Measurements from ENCODE around the gene RBM41.
"Not testable (repeated sequence)": the region's sequence is repeated elsewhere in the genome, so short reads cannot be mapped to it uniquely, and the experiment has no call there.

Gene RBM41

DNA sequence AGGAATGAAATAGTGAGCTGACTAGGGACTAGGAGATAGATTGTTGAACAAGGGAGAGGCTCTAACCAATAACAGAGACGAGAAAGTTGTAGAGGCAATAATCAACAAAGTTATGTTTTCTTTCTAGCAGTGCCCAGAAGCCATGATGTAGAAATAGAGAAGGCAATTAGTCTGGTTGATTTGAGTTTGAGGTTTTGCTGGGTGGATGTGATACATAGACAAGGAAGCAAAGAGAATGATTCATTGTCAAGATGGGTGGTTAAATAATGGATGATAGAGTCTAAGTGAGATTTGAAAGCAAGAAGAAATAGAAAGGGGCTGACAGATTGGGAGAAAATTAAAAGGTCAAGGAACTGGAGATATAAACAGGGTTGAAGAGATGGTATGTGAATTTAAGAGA, 11.2 kb downstream of the RBM41 start:
- POLR2A ChIA-PET, result no interaction called here
- CTCF ChIA-PET, result no interaction called here
- Histone ChIP-seq H3K27me3 (replicated peaks in 2 of 5; ENCODE audit: control insufficient read depth in 4 of 5, insufficient read depth in 5 of 5, low read length in 4 of 5) (no peaks in the 10 kb centered on the region), H3K36me3 (ENCODE audit: control insufficient read depth in 4 of 4, insufficient read depth in 4 of 4, low read length in 3 of 4) (peaks cover 0 to 24% (median 6%) of the 10 kb centered on the region in 4 experiments), H3K27ac (ENCODE audit: insufficient read depth in 1 of 2, low read depth in 1 of 2, low read length in 2 of 2, poor library complexity in 1 of 2, severe bottlenecking in 2 of 2) (no peak overlapping the region), H3K4me3 (ENCODE audit: control insufficient read depth in 1 of 7, extremely low read depth in 1 of 7, insufficient read depth in 4 of 7, low read depth in 2 of 7, low read length in 6 of 7) (no peak overlapping the region), H3K9me3 (ENCODE audit: control extremely low read depth in 1 of 5, control insufficient read depth in 4 of 5, insufficient read depth in 2 of 5, low read depth in 1 of 5, low read length in 4 of 5) (peaks cover 0 to 3% (median 0%) of the 10 kb centered on the region in 5 experiments), H3K4me1 (ENCODE audit: control extremely low read depth in 1 of 4, control insufficient read depth in 4 of 4, insufficient read depth in 4 of 4, low read length in 3 of 4) (no peaks in the 10 kb centered on the region)
- DNase-seq, result peak in 2 of 3 donors; percentile 9 to 15
- 100% methylated on average over 1 of the region's 1 CpG for WGBS (ENCODE audit: insufficient coverage)

DNA sequence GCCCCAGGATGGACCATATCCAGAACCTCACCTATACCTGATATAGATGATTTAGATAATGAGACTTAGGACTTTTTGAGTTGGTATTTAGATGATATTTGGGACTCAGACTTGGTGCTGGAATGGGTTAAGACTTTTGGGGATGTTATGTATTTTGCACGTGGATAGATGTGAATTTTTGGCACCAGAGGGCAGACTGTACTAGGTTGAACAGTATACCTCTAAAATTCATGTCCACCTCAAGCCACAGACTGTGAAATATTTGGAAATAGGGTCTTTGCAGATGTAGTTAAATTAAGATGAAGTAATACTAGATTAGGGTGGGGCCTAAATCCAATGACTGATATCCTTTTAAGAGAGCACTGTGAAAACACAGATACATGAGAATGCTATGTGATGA, 15.6 kb downstream of the RBM41 start:
- ChIA-PET CTCF (no interaction called here), POLR2A (no interaction called here)
- DNase-seq, result peak in 2 of 3 donors; percentile 4 to 10
- 43% methylated on average over 1 of the region's 1 CpG for WGBS (ENCODE audit: insufficient coverage)
- no peak overlapping the region for H3K27ac ChIP-seq (ENCODE audit: insufficient read depth in 1 of 2, low read depth in 1 of 2, low read length in 2 of 2, poor library complexity in 1 of 2, severe bottlenecking in 2 of 2)
- H3K36me3 ChIP-seq (ENCODE audit: control insufficient read depth in 4 of 4, insufficient read depth in 4 of 4, low read length in 3 of 4), result peaks cover 3 to 14% (median 6%) of the 10 kb centered on the region in 4 experiments
- no peaks in the 10 kb centered on the region for H3K9me3 ChIP-seq (ENCODE audit: control extremely low read depth in 1 of 5, control insufficient read depth in 4 of 5, insufficient read depth in 2 of 5, low read depth in 1 of 5, low read length in 4 of 5)
- H3K4me3 ChIP-seq (ENCODE audit: control insufficient read depth in 1 of 7, extremely low read depth in 1 of 7, insufficient read depth in 4 of 7, low read depth in 2 of 7, low read length in 6 of 7), result no peak overlapping the region
- peaks cover 0 to 3% (median 0%) of the 10 kb centered on the region in 5 experiments for H3K27me3 ChIP-seq (replicated peaks in 2 of 5; ENCODE audit: control insufficient read depth in 4 of 5, insufficient read depth in 5 of 5, low read length in 4 of 5)
- H3K4me1 ChIP-seq (ENCODE audit: control extremely low read depth in 1 of 4, control insufficient read depth in 4 of 4, insufficient read depth in 4 of 4, low read length in 3 of 4), result no peaks in the 10 kb centered on the region

- Histone ChIP-seq H3K4me1 (ENCODE audit: control extremely low read depth in 1 of 4, control insufficient read depth in 4 of 4, insufficient read depth in 4 of 4, low read length in 3 of 4) (no peaks in the 10 kb centered on the region), H3K9me3 (ENCODE audit: control extremely low read depth in 1 of 5, control insufficient read depth in 4 of 5, insufficient read depth in 2 of 5, low read depth in 1 of 5, low read length in 4 of 5) (peaks cover 0 to 11% (median 3%) of the 10 kb centered on the region in 5 experiments)
- CTCF ChIA-PET, result no interaction called here
These were observed 42.5 kb downstream of the RBM41 start for GRCh38 chrX:107076158-107076557.

DNA sequence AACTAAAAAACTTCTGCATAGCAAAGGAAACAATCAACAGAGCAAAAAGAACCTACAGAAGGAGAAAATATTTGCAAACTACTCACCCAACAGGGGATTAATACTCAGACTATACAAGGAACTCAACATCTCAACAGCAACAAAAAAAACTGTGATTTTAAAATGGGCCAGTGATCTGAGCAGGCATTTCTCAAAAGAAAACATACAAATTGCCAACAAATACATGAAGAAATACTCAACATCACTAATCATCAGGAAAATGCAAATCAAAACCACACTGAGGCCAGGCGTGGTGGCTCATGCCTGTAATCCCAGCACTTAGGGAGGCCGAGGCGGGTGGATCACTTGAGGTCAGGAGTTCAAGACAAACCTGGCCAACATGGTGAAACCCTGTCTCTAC, 60.9 kb downstream of the RBM41 start:
- CTCF ChIA-PET; H3K4me1 ChIP-seq (ENCODE audit: control extremely low read depth in 1 of 4, control insufficient read depth in 4 of 4, insufficient read depth in 4 of 4, low read length in 3 of 4); H3K27me3 ChIP-seq (replicated peaks in 2 of 5; ENCODE audit: control insufficient read depth in 4 of 5, insufficient read depth in 5 of 5, low read length in 4 of 5); H3K9me3 ChIP-seq (ENCODE audit: control extremely low read depth in 1 of 5, control insufficient read depth in 4 of 5, insufficient read depth in 2 of 5, low read depth in 1 of 5, low read length in 4 of 5); POLR2A ChIA-PET; H3K27ac ChIP-seq (ENCODE audit: insufficient read depth in 1 of 2, low read depth in 1 of 2, low read length in 2 of 2, poor library complexity in 1 of 2, severe bottlenecking in 2 of 2); DNase-seq; H3K36me3 ChIP-seq (ENCODE audit: control insufficient read depth in 4 of 4, insufficient read depth in 4 of 4, low read length in 3 of 4); H3K4me3 ChIP-seq (ENCODE audit: control insufficient read depth in 1 of 7, extremely low read depth in 1 of 7, insufficient read depth in 4 of 7, low read depth in 2 of 7, low read length in 6 of 7): not testable (repeated sequence)
- 88% methylated on average over 3 of the region's 3 CpGs for WGBS (ENCODE audit: insufficient coverage)

More at GRCh38 chrX:107076158-107076557, 42.5 kb downstream of the RBM41 start:
- H3K4me3 ChIP-seq (ENCODE audit: control insufficient read depth in 1 of 7, extremely low read depth in 1 of 7, insufficient read depth in 4 of 7, low read depth in 2 of 7, low read length in 6 of 7), result no peak overlapping the region
- H3K36me3 ChIP-seq (ENCODE audit: control insufficient read depth in 4 of 4, insufficient read depth in 4 of 4, low read length in 3 of 4), result peaks cover 0 to 4% (median 2%) of the 10 kb centered on the region in 4 experiments
- DNase-seq, result no peak
- no peaks in the 10 kb centered on the region for H3K27me3 ChIP-seq (replicated peaks in 2 of 5; ENCODE audit: control insufficient read depth in 4 of 5, insufficient read depth in 5 of 5, low read length in 4 of 5)
- POLR2A ChIA-PET, result no interaction called here
- no peak overlapping the region for H3K27ac ChIP-seq (ENCODE audit: insufficient read depth in 1 of 2, low read depth in 1 of 2, low read length in 2 of 2, poor library complexity in 1 of 2, severe bottlenecking in 2 of 2)
- WGBS (ENCODE audit: insufficient coverage), result 86% methylated on average over 2 of the region's 6 CpGs

DNA sequence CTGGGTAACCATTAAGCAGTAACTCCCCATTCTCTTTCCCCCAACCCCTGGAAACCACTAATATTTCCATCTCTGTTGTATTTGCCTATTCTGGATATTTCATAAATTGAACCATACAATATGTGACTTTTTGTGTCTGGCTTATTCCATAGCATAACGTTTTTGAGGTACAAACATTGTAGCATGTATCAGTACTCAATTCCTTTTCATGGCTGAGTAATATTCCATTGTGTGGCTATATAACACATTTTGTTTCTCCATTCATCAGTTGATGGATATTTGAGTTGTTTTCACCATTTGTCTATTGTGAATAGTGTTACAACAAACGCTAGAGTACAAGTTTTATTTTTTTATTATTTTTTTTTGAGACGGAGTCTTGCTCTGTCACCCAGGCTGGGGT, 63.6 kb downstream of the RBM41 start:
- H3K27me3 ChIP-seq (replicated peaks in 2 of 5; ENCODE audit: control insufficient read depth in 4 of 5, insufficient read depth in 5 of 5, low read length in 4 of 5), result no peaks in the 10 kb centered on the region
- no peaks in the 10 kb centered on the region for H3K36me3 ChIP-seq (ENCODE audit: control insufficient read depth in 4 of 4, insufficient read depth in 4 of 4, low read length in 3 of 4)
- no peaks in the 10 kb centered on the region for H3K4me1 ChIP-seq (ENCODE audit: control extremely low read depth in 1 of 4, control insufficient read depth in 4 of 4, insufficient read depth in 4 of 4, low read length in 3 of 4)
- H3K4me3 ChIP-seq (ENCODE audit: control insufficient read depth in 1 of 7, extremely low read depth in 1 of 7, insufficient read depth in 4 of 7, low read depth in 2 of 7, low read length in 6 of 7), result no peak overlapping the region
- ChIA-PET POLR2A (no interaction called here), CTCF (no interaction called here)
- 100% methylated on average over 2 of the region's 3 CpGs for WGBS (ENCODE audit: insufficient coverage)
- H3K9me3 ChIP-seq (ENCODE audit: control extremely low read depth in 1 of 5, control insufficient read depth in 4 of 5, insufficient read depth in 2 of 5, low read depth in 1 of 5, low read length in 4 of 5), result no peaks in the 10 kb centered on the region
- DNase-seq, result no peak
- H3K27ac ChIP-seq (ENCODE audit: insufficient read depth in 1 of 2, low read depth in 1 of 2, low read length in 2 of 2, poor library complexity in 1 of 2, severe bottlenecking in 2 of 2), result no peak overlapping the region

DNA sequence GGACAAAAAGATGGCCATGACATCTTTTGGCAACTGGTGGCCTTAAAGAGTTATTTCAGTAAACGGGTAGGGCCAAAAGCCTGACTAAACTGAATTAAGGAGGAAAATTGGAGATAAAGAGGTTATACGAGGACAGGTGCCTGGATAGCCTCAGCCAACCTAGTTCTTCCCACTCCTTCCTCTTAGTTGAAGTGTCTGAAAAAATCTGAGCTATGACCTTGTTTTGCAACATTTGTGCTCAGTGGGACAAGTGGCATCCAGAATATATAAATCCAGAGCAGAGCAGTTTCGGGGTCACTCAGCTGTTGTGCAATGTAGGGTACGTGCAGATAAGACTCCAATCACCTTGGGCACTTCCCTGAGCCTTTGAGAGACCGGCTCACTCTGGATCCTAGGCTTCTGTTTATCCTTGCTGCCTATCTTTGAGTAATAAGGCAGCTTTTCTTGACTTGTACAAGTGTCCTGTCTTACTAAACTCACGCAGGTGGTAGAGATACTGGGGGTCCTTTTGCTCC, 68.4 kb downstream of the RBM41 start:
- H3K9me3 ChIP-seq (ENCODE audit: control extremely low read depth in 1 of 5, control insufficient read depth in 4 of 5, insufficient read depth in 2 of 5, low read depth in 1 of 5, low read length in 4 of 5), result peaks cover 0 to 4% (median 0%) of the 10 kb centered on the region in 5 experiments
- WGBS (ENCODE audit: insufficient coverage), result 86% methylated on average over 6 of the region's 6 CpGs
- no peak overlapping the region for H3K4me3 ChIP-seq (ENCODE audit: control insufficient read depth in 1 of 7, extremely low read depth in 1 of 7, insufficient read depth in 4 of 7, low read depth in 2 of 7, low read length in 6 of 7)
- no peak overlapping the region for H3K27ac ChIP-seq (ENCODE audit: insufficient read depth in 1 of 2, low read depth in 1 of 2, low read length in 2 of 2, poor library complexity in 1 of 2, severe bottlenecking in 2 of 2)
- no peak for DNase-seq
- CTCF ChIA-PET, result no interaction called here
- no peaks in the 10 kb centered on the region for H3K4me1 ChIP-seq (ENCODE audit: control extremely low read depth in 1 of 4, control insufficient read depth in 4 of 4, insufficient read depth in 4 of 4, low read length in 3 of 4)
- POLR2A ChIA-PET, result no interaction called here
- H3K27me3 ChIP-seq (replicated peaks in 2 of 5; ENCODE audit: control insufficient read depth in 4 of 5, insufficient read depth in 5 of 5, low read length in 4 of 5), result no peaks in the 10 kb centered on the region
- H3K36me3 ChIP-seq (ENCODE audit: control insufficient read depth in 4 of 4, insufficient read depth in 4 of 4, low read length in 3 of 4), result no peaks in the 10 kb centered on the region

DNA sequence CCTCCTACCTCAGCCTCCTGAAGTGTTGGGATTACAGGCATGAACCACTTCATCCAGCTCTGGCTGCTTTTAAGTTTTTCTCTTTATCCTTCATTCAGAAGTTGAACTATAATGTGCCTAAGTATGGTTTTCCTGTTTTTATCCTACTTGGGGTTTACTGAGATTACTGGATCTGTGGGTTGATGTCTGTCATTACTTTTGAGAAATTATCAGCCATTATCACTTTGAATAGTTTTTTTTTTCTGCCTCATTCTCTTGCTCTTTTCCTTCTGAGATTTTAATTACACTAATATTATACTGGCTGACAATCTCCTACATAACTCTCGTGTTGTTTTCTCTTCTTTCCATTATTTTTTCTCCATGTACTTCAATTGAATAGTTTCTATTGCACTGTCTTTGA, 71.0 kb downstream of the RBM41 start:
- DNase-seq, result no peak
- Histone ChIP-seq H3K27me3 (replicated peaks in 2 of 5; ENCODE audit: control insufficient read depth in 4 of 5, insufficient read depth in 5 of 5, low read length in 4 of 5) (no peaks in the 10 kb centered on the region), H3K4me1 (ENCODE audit: control extremely low read depth in 1 of 4, control insufficient read depth in 4 of 4, insufficient read depth in 4 of 4, low read length in 3 of 4) (no peaks in the 10 kb centered on the region), H3K9me3 (ENCODE audit: control extremely low read depth in 1 of 5, control insufficient read depth in 4 of 5, insufficient read depth in 2 of 5, low read depth in 1 of 5, low read length in 4 of 5) (peaks cover 0 to 4% (median 0%) of the 10 kb centered on the region in 5 experiments), H3K27ac (ENCODE audit: insufficient read depth in 1 of 2, low read depth in 1 of 2, low read length in 2 of 2, poor library complexity in 1 of 2, severe bottlenecking in 2 of 2) (no peak overlapping the region), H3K36me3 (ENCODE audit: control insufficient read depth in 4 of 4, insufficient read depth in 4 of 4, low read length in 3 of 4) (no peaks in the 10 kb centered on the region), H3K4me3 (ENCODE audit: control insufficient read depth in 1 of 7, extremely low read depth in 1 of 7, insufficient read depth in 4 of 7, low read depth in 2 of 7, low read length in 6 of 7) (no peak overlapping the region)
- no CpG with 5 or more reads among the region's 1 CpG for WGBS (ENCODE audit: insufficient coverage)
- ChIA-PET POLR2A (no interaction called here), CTCF (no interaction called here)

Measured in common myeloid progenitor, CD34-positive (primary cell).